Gastrocnemius medialis (tissue), 4 donors: ENCODE results near the gene OVOL1. TPM values are rescaled to one million over a fixed set of nuclear protein-coding genes. Genes with fewer than 3 reads are reported as not detected.

Experiments
- ATAC-seq, 2 donors: fragments of 150-250 bp; one replicate each; pipeline ENCODE4 v1.9.1; 2016
- DNase-seq, 2 donors: peaks; one replicate each; pipeline ENCODE4 v3.0.0-alpha.2; 2019
- H3K27ac ChIP-seq, 4 donors: fragments of 200-600 bp; sonication (generic); 1 replicate in 1 of 4; 2 replicates in 3 of 4; pipeline ENCODE4 v1.5.1; 2016 to 2018; ENCODE audit warnings: mild to moderate bottlenecking in 2 of 4, moderate library complexity in 1 of 4
- H3K27me3 ChIP-seq, 3 donors: fragments of 200-600 bp; sonication (generic) in 2 of 3; 1 replicate in 1 of 3; 2 replicates in 2 of 3; pipeline versions ENCODE4 v1.5.1 to v1.6.0; 2016 to 2019; ENCODE audit warnings: mild to moderate bottlenecking in 1 of 3, moderate library complexity in 1 of 3
- H3K36me3 ChIP-seq, 2 donors: fragments of 200-600 bp; sonication (generic) in 1 of 2; one replicate each; pipeline ENCODE4 v1.5.1; 2017 to 2018
- H3K4me1 ChIP-seq, 2 donors: fragments of 200-600 bp; sonication (generic) in 1 of 2; one replicate each; pipeline ENCODE4 v1.5.1; 2016 to 2017; ENCODE audit warnings: mild to moderate bottlenecking in 2 of 2
- H3K4me3 ChIP-seq, 4 donors: fragments of 200-600 bp; sonication (generic) in 3 of 4; 1 replicate in 1 of 4; 2 replicates in 3 of 4; pipeline ENCODE4 v1.5.1; 2016 to 2019; ENCODE audit warnings: mild to moderate bottlenecking in 2 of 4
- H3K9me3 ChIP-seq, 3 donors: fragments of 200-600 bp; sonication (generic) in 2 of 3; 1 replicate in 1 of 3; 2 replicates in 2 of 3; pipeline ENCODE4 v1.5.1; 2016 to 2019
- POLR2A ChIP-seq, 2 donors: fragments of 450-650 bp; IDR thresholded peaks; one replicate each; pipeline ENCODE4 v1.6.1; 2017; ENCODE audit warnings: antibody characterized with exemption in 2 of 2, mild to moderate bottlenecking in 2 of 2, moderate library complexity in 2 of 2
- in situ Hi-C, 4 donors: fragments of 200-750 bp; cut with MboI; loops; one replicate each; pipeline versions ENCODE4 v1.15.0 to v1.8.0; 2017; ENCODE audit warnings: low sequenced_read_pairs in 4 of 4
- intact Hi-C: fragments of 100-400 bp; cut with DNase I; formaldehyde crosslinking; loops from one replicate; pipeline ENCODE4 v1.15.1; 2023; ENCODE audit warnings: low total_unique reads
- total RNA-seq, 4 donors: library from RNA; depleted of rRNA; stranded (reverse); fragments of >200 nt; gene quantifications; one replicate each; pipeline versions ENCODE4 v1.1.0 to v1.2.3, GENCODE V29; 2016
- TF ChIP-seq, protein P1 (sequence below), 5 experiments: fragments of 450-650 bp in 3 of 5; fragments of 200-600 bp in 2 of 5; sonication (generic) in 2 of 5; IDR thresholded peaks in 4 of 5; conservative IDR thresholded peaks in 1 of 5; 1 replicate in 4 of 5; 2 replicates in 1 of 5; pipeline ENCODE4 v1.5.1; 2016 to 2019; ENCODE audit warnings: antibody characterized with exemption in 5 of 5, mild to moderate bottlenecking in 3 of 5, moderate library complexity in 3 of 5

Gene OVOL1
- total RNA-seq, 4 donors from 2014 or later = 0.15 TPM; not detected in 3

GRCh38 chr11:65787649-65788622 lies 1.1 kb downstream of the OVOL1 start:
- peaks cover 23 to 53% (median 40%) of the 10 kb centered on the region in 3 donors for H3K27me3 ChIP-seq
- DNase-seq = no peak
- intact Hi-C loops = loop anchor here (10.0 kb wide), 1 partner anchor 197 kb away; no protein-coding TSS in a partner anchor

GRCh38 chr11:65788821-65789220 lies 2.0 kb downstream of the OVOL1 start:
- no peak overlapping the region for H3K27ac ChIP-seq
- no peaks in the 10 kb centered on the region for H3K9me3 ChIP-seq
- H3K4me3 ChIP-seq = no peak overlapping the region
- peaks cover 4% of the 10 kb centered on the region in 2 donors for H3K4me1 ChIP-seq
- no peak for ATAC-seq
- intact Hi-C loops (loop anchor here (10.0 kb wide), 1 partner anchor 196 kb away; no protein-coding TSS in a partner anchor), in situ Hi-C loops (no loop called here)
- no peaks in the 10 kb centered on the region for H3K36me3 ChIP-seq
- peaks cover 23 to 53% (median 40%) of the 10 kb centered on the region in 3 donors for H3K27me3 ChIP-seq
- TF ChIP-seq POLR2A (IDR thresholded peaks at IDR 0.05) = no peak
- TF ChIP-seq, protein P1, sequence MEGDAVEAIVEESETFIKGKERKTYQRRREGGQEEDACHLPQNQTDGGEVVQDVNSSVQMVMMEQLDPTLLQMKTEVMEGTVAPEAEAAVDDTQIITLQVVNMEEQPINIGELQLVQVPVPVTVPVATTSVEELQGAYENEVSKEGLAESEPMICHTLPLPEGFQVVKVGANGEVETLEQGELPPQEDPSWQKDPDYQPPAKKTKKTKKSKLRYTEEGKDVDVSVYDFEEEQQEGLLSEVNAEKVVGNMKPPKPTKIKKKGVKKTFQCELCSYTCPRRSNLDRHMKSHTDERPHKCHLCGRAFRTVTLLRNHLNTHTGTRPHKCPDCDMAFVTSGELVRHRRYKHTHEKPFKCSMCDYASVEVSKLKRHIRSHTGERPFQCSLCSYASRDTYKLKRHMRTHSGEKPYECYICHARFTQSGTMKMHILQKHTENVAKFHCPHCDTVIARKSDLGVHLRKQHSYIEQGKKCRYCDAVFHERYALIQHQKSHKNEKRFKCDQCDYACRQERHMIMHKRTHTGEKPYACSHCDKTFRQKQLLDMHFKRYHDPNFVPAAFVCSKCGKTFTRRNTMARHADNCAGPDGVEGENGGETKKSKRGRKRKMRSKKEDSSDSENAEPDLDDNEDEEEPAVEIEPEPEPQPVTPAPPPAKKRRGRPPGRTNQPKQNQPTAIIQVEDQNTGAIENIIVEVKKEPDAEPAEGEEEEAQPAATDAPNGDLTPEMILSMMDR (IDR thresholded peaks at IDR 0.05 in 4 of 5, conservative IDR thresholded peaks at IDR 0.05 in 1 of 5) = no peak
- DNase-seq = no peak

More at GRCh38 chr11:65787649-65788622, 1.1 kb downstream of the OVOL1 start:
- no peak for TF ChIP-seq POLR2A (IDR thresholded peaks at IDR 0.05)
- TF ChIP-seq, protein P1 (IDR thresholded peaks at IDR 0.05 in 4 of 5, conservative IDR thresholded peaks at IDR 0.05 in 1 of 5) = no peak
- in situ Hi-C loops = no loop called here
- Histone ChIP-seq H3K27ac (no peak overlapping the region), H3K9me3 (no peaks in the 10 kb centered on the region), H3K36me3 (no peaks in the 10 kb centered on the region), H3K4me3 (peak overlapping the region in 1 of 4 donors; percentile 24), H3K4me1 (peaks cover 4% of the 10 kb centered on the region in 2 donors)
- no peak for ATAC-seq

- no peak overlapping the region for H3K4me3 ChIP-seq
- ATAC-seq = no peak
- TF ChIP-seq, protein P1 (IDR thresholded peaks at IDR 0.05 in 4 of 5, conservative IDR thresholded peaks at IDR 0.05 in 1 of 5) = no peak
- TF ChIP-seq POLR2A (IDR thresholded peaks at IDR 0.05) = no peak
- no peak for DNase-seq
- H3K9me3 ChIP-seq = no peaks in the 10 kb centered on the region
- peaks cover 4% of the 10 kb centered on the region in 2 donors for H3K4me1 ChIP-seq
- H3K27me3 ChIP-seq = peaks cover 23 to 51% (median 40%) of the 10 kb centered on the region in 3 donors
- intact Hi-C loops (loop anchor here (10.0 kb wide), 1 partner anchor 195 kb away; no protein-coding TSS in a partner anchor), in situ Hi-C loops (no loop called here)
- H3K27ac ChIP-seq = no peak overlapping the region
- H3K36me3 ChIP-seq = no peaks in the 10 kb centered on the region
Observed at GRCh38 chr11:65789230-65790103, 2.6 kb downstream of the OVOL1 start.

DNA sequence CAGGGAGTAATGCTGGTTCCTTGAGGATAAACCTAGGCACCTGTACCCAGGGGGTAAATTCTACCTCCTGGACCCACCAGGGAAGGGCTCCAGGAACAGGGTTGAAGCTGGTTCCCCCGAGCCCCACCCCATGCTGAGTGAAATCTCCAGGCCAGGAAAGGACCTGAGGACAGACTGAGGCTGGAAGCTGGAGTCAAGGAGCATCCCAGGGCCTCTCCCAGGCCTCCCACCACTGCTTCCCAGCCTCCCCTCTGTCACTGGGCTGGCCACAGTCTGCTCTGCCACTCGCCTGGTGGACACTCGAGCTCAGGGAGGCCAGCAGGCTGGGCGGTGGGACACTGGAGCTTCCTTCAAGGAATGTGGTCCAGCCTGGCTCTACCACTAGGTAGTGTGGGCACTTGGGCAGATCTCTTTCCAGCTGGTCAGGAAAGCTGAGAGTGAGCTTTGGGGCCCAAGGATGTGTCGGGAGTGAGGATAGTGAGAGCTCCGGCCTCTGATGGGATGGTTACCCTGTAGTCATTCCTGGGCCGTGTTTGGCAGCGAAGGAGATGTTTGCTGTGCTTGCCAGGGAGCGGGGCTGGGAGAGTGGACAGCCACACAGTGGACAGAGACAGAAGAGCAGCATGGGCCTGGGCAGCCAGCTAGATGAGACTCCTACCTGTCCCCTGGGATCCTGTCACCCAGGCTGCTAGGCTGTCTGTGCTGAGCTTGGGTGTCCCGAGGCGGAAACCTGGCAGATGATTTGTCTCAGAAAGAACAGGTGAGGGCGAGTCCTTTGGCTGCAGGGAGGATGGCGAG lies 3.4 kb downstream of the OVOL1 start:
- ATAC-seq (no peak), DNase-seq (no peak)
- Histone ChIP-seq H3K36me3 (no peaks in the 10 kb centered on the region), H3K4me1 (peaks cover 4% of the 10 kb centered on the region in 2 donors), H3K27ac (no peak overlapping the region), H3K9me3 (no peaks in the 10 kb centered on the region), H3K27me3 (peaks cover 20 to 43% (median 33%) of the 10 kb centered on the region in 3 donors), H3K4me3 (no peak overlapping the region)
- intact Hi-C loops = no loop called here
- no peak for TF ChIP-seq POLR2A (IDR thresholded peaks at IDR 0.05)
- TF ChIP-seq, protein P1 (IDR thresholded peaks at IDR 0.05 in 4 of 5, conservative IDR thresholded peaks at IDR 0.05 in 1 of 5) = no peak
- in situ Hi-C loops = no loop called here
